Ovary (tissue), 9 donors: ENCODE results near the gene L1CAM. TPM values are rescaled to one million over a fixed set of nuclear protein-coding genes. Genes with fewer than 3 reads are reported as not detected.

Experiments
- DNase-seq, 5 donors: peaks; one replicate each; pipeline ENCODE4 v3.0.0-alpha.2; 2019 to 2020
- H3K27ac ChIP-seq, 2 donors: fragments of 200-600 bp; one replicate each; pipeline versions ENCODE4 v1.5.1 to v1.8.0; 2019 to 2022
- H3K27me3 ChIP-seq: fragments of 200-600 bp; one replicate; pipeline ENCODE4 v1.8.0; 2022
- H3K36me3 ChIP-seq: fragments of 200-600 bp; sonication (generic); one replicate; pipeline ENCODE4 v1.5.1; 2019
- H3K4me1 ChIP-seq: one replicate; pipeline ENCODE4 v1.8.1; 2013; ENCODE audit warnings: mild to moderate bottlenecking, moderate library complexity; ENCODE audit not compliant: insufficient read depth
- H3K4me3 ChIP-seq: fragments of 200-600 bp; sonication (generic); one replicate; pipeline ENCODE4 v1.5.1; 2017
- H3K9me3 ChIP-seq, 2 donors: fragments of 200-600 bp in 1 of 2; sonication (generic) in 1 of 2; one replicate each; pipeline versions ENCODE4 v1.5.1 to v1.8.1; 2013 to 2019; ENCODE audit warnings: mild to moderate bottlenecking in 1 of 2, moderate library complexity in 1 of 2
- EP300 ChIP-seq: sonication (generic); formaldehyde crosslinking; IDR thresholded peaks from one replicate; pipeline ENCODE4 v1.6.1; 2017; ENCODE audit warnings: antibody characterized with exemption
- POLR2A ChIP-seq: fragments of 450-650 bp; IDR thresholded peaks from one replicate; pipeline ENCODE4 v1.6.1; 2017; ENCODE audit warnings: antibody characterized with exemption, mild to moderate bottlenecking, moderate library complexity
- WGBS, 3 donors: extraction: QIAGEN DNeasy Blood & Tissue Kit in 1 of 3; methylation state at CpG; one replicate each; pipeline versions ENCODE4 v1.1.5 to v1.1.7; 2013 to 2017; 5-methylcytosine and 5-hydroxymethylcytosine counted together
- intact Hi-C, 4 donors: fragments of 100-400 bp; cut with DNase I; formaldehyde crosslinking; loops; one replicate each; pipeline versions ENCODE4 v1.11.0 to v1.15.1; 2022 to 2023
- polyA plus RNA-seq, 2 donors: library from polyadenylated mRNA; stranded (reverse); fragments of 200-250 nt in 1 of 2; fragments of 350-450 nt in 1 of 2; fragmentation: Illumina TruSeq in 1 of 2; extraction: RNeasy Lipid Tissue Mini Kit (QIAGEN cat#74804) in 1 of 2; gene quantifications; one replicate each; pipeline ENCODE4 v1.2.3, GENCODE V29; 2013 to 2014
- total RNA-seq, 7 donors: library from RNA; depleted of rRNA in 2 of 7; stranded (reverse); fragments of >200 nt in 2 of 7; fragmentation: NEBNext Ultra II Directional in 3 of 7; extraction: Animal tissue kit (Norgen Biotek cat#: 25700) in 3 of 7; gene quantifications; one replicate each; pipeline versions ENCODE4 v1.1.0 to v1.2.4, GENCODE V29; 2016 to 2023
- TF ChIP-seq, protein P1 (sequence below), 3 donors: fragments of 450-650 bp in 2 of 3; fragments of 200-600 bp in 1 of 3; IDR thresholded peaks; one replicate each; pipeline versions ENCODE4 v1.5.1 to v1.8.0; 2016 to 2022; ENCODE audit warnings: antibody characterized with exemption in 3 of 3, mild to moderate bottlenecking in 1 of 3
- donor health status: DM: no; HTN: no; CAD: no; lungs with moderate emphysema.
- donor health status: DM: no; HTN: no; CAD: no.
- donor health status: Bipolar disorder and iron deficiency.
- donor health status: DM: yes; HTN: yes; CAD: no.
- donor health status: DM: no; HTN: no; CAD: no.
- donor health status: DM: yes; HTN: yes; CAD: no.

L1CAM gene
- total and polyA plus RNA-seq, 9 donors: 0.36 to 3.0 (median 0.99) TPM; not detected in 1

DNA sequence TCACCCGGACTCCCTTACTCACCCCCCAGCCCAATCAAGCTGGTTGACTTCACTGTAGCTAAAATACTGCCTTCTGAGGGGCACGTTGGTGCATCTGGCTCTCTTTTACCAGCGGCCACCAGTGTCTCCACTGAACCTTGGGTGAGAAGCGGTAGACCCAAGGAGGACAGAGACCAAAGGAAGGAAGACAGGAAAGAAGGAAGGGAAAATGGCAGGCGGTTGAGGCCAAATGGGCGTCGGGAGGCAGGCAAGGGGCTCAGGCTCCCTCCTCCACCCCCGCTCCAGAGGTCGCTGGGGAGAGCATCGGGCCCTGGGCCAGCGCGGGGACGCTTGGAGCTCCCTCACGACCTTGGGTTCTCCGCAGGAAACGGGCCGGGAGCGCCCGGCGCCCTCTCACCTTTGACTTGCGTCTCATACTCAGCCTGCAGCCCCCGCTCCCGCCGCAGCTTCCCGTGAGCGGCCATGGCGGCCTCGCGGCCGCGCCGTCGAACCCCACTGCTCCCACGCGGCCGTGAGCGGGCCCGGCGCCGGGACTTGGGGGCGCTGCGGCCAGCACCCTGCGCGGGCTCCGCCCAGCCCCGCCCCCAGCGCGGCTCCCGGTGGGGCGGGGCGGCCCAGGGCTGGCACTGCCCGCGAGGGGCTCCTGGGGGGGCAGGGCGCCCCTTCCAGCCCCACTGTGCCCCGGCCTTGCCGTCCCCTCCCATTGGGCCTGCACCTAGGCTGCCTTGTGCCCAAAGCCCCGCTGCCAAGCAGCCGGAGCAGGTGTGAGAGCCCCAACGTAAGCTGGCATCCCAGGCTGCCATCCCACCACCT lies 40.0 kb upstream of the L1CAM start, which contains the start of gene ARHGAP4:
Gene ARHGAP4, minus strand, starts transcription at position 526 of the 813 bp plus-strand sequence. Its CDS starts 62 bp downstream, at position 464.
- peak within 1 kb of the TSS; percentile 25 to 91 for H3K27ac ChIP-seq
- TF ChIP-seq, protein P1, sequence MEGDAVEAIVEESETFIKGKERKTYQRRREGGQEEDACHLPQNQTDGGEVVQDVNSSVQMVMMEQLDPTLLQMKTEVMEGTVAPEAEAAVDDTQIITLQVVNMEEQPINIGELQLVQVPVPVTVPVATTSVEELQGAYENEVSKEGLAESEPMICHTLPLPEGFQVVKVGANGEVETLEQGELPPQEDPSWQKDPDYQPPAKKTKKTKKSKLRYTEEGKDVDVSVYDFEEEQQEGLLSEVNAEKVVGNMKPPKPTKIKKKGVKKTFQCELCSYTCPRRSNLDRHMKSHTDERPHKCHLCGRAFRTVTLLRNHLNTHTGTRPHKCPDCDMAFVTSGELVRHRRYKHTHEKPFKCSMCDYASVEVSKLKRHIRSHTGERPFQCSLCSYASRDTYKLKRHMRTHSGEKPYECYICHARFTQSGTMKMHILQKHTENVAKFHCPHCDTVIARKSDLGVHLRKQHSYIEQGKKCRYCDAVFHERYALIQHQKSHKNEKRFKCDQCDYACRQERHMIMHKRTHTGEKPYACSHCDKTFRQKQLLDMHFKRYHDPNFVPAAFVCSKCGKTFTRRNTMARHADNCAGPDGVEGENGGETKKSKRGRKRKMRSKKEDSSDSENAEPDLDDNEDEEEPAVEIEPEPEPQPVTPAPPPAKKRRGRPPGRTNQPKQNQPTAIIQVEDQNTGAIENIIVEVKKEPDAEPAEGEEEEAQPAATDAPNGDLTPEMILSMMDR (IDR thresholded peaks at IDR 0.05): no peak
- TF ChIP-seq EP300: no peak
- no peak for TF ChIP-seq POLR2A
- H3K36me3 ChIP-seq: no peaks in the 10 kb centered on the region
- peak in 1 of 5 donors; percentile 37 for DNase-seq
- 27 to 44% (median 42%) methylated on average over 27 to 59 of the region's 59 CpGs for WGBS, 3 donors
- H3K27me3 ChIP-seq: no peaks in the 10 kb centered on the region
- H3K4me3 ChIP-seq: no peak within 1 kb of the TSS
- intact Hi-C loops: no loop called here
- peaks cover 12% of the 10 kb centered on the region for H3K4me1 ChIP-seq
- no peaks in the 10 kb centered on the region for H3K9me3 ChIP-seq

DNA sequence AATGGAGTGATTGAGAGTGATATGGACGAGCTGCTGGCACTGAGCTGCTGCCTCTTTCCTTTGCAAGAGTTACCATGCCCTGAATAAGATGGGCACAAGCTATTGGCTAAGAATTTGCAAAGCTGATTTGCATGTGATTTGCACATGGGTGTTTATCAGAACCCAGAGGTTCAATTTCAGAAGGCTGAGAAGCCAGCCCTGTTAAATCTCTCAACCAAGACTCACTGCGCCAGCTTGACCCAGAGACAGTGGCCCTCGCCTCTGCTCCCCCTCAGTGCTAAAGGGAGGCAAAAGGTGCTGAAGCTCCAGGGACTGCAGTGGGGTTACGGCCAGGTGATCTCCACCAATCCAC lies 39.4 kb upstream of the L1CAM start:
- H3K4me3 ChIP-seq: no peak overlapping the region
- peaks cover 12% of the 10 kb centered on the region for H3K4me1 ChIP-seq
- WGBS, 3 donors: 80 to 87% (median 86%) methylated on average over 4 of the region's 4 CpGs
- H3K27me3 ChIP-seq: no peaks in the 10 kb centered on the region
- TF ChIP-seq, protein P1 (IDR thresholded peaks at IDR 0.05): no peak
- TF ChIP-seq EP300 (no peak), POLR2A (no peak)
- H3K36me3 ChIP-seq: no peaks in the 10 kb centered on the region
- no peak for DNase-seq
- intact Hi-C loops: no loop called here
- no peaks in the 10 kb centered on the region for H3K9me3 ChIP-seq
- H3K27ac ChIP-seq: no peak overlapping the region

DNA sequence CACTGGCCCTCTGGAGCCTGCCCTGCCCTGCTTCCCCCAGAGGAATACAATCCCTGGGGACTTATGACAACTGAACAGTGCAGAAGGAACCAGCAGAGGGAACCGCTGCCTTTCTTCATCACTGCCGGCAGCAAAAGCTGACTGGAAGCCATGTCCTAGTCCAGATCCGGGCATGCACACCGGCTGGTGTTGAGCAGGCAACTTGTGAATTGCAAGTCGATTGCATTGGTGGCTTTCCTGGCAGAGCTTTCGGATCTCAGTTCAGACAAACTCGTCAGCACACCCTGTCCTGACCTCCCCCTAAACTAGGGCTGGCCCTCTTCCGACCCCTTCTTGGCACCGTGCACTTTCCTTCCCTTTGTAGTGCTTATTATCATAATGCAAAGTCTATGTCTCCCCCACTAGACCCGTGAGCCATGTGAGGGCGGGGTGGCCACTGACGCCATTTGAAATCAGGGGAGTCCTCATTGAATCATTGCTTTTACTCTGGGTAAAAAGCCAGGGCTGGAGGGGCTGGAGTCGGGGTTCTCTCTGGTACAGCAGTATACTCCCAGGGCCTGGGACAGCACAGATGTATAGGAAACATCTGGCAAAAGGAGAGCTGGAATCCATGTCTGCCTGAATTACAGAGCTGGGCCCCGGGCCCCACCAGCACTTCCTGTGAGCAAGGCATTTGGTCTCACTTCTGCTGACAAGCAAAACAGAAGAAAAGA lies 38.3 kb upstream of the L1CAM start:
- no peaks in the 10 kb centered on the region for H3K27me3 ChIP-seq
- H3K27ac ChIP-seq: no peak overlapping the region
- DNase-seq: peak in 1 of 5 donors; percentile 64
- intact Hi-C loops: no loop called here
- peaks cover 12% of the 10 kb centered on the region for H3K4me1 ChIP-seq
- 40 to 48% (median 47%) methylated on average over 14 of the region's 14 CpGs for WGBS, 3 donors
- no peaks in the 10 kb centered on the region for H3K9me3 ChIP-seq
- TF ChIP-seq, protein P1 (IDR thresholded peaks at IDR 0.05): no peak
- TF ChIP-seq EP300 (no peak), POLR2A (no peak)
- H3K36me3 ChIP-seq: no peaks in the 10 kb centered on the region
- H3K4me3 ChIP-seq: no peak overlapping the region

DNA sequence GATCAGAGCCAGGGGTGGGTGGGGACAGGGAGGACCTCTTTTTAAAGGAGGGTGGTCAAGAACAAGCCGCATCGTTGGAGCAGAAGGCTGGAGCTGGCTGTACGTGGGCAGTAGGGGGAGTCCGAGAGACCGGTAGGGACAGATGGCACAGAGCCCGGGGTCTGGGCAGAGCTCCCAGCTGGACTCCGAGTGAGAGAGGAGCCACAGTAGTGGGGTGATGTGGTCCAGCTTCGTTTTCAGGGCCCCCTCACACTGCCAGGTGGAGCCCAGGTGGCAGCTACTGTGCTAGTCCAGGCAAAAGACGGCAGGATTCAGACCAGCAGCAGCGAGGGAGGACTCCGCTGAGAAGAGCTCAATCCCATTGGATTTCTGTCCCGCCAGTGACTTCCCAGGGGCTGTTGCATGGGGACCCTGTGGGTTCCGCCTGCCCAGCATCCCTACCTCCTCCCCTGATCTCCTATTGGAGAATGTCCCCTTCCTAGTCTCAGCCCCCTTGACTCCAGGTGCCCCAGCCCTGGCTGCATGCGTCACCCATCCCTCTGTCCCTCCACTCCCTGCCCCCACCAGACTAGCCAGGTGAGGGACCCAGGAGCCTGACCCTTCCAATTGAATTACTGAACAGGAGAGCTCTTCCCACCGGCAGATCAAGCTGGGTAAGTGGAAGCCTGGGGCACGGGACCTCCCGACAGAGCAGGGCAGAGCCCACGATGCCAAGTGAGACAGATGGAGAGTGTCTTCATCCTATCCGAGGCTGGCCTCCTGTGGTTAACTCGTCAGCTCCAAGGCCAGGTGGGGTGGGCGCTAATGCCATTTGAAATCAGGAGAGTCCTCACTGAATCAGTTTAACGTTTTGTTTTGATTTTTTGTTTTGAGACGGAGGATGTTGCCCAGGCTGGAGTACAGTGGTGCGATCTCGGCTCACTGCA lies 37.2 kb upstream of the L1CAM start:
- no peaks in the 10 kb centered on the region for H3K27me3 ChIP-seq
- H3K4me1 ChIP-seq: peaks cover 12% of the 10 kb centered on the region

More for the DNA sequence above, 37.2 kb upstream of the L1CAM start:
- intact Hi-C loops: no loop called here
- H3K27ac ChIP-seq: no peak overlapping the region
- TF ChIP-seq, protein P1 (IDR thresholded peaks at IDR 0.05): peak in 2 of 3 donors; percentile 31 to 34
- no peak for TF ChIP-seq EP300
- H3K36me3 ChIP-seq: no peaks in the 10 kb centered on the region
- H3K9me3 ChIP-seq: no peaks in the 10 kb centered on the region
- DNase-seq: peak; percentile 83 to 93 (median 89)
- WGBS, 3 donors: 39 to 50% (median 49%) methylated on average over 25 of the region's 25 CpGs
- no peak overlapping the region for H3K4me3 ChIP-seq
